Small intestine (tissue), 7 donors: ENCODE results near the gene PGP. TPM values are rescaled to one million over a fixed set of nuclear protein-coding genes. Genes with fewer than 3 reads are reported as not detected.

ENCODE experiments used
- DNase-seq, 2 donors: peaks; one replicate each; pipeline versions ENCODE4 v3.0.0 to v3.0.0-alpha.2; 2013
- FAIRE-seq: peaks from 2 replicates; lab custom pipeline; 2012; peaks lifted over from hg19 to GRCh38; lab: Jason Lieb, UNC
- H3K27ac ChIP-seq, 3 donors: one replicate each; pipeline ENCODE4 v1.5.1; 2013; ENCODE audit warnings: low read length in 2 of 3, mild to moderate bottlenecking in 2 of 3, control low read depth in 1 of 3, inconsistent platforms in 1 of 3, low read depth in 1 of 3, moderate library complexity in 1 of 3
- H3K27me3 ChIP-seq, 3 donors: one replicate each; pipeline ENCODE4 v1.6.1; 2013; ENCODE audit warnings: low read length in 3 of 3, inconsistent platforms in 1 of 3; ENCODE audit not compliant: control insufficient read depth in 3 of 3, insufficient read depth in 3 of 3
- H3K36me3 ChIP-seq, 3 donors: one replicate each; pipeline ENCODE4 v1.6.1; 2013; ENCODE audit warnings: low read length in 3 of 3, inconsistent platforms in 1 of 3, low read depth in 1 of 3, mild to moderate bottlenecking in 1 of 3, moderate library complexity in 1 of 3; ENCODE audit not compliant: control insufficient read depth in 3 of 3, insufficient read depth in 2 of 3
- H3K4me1 ChIP-seq, 3 donors: one replicate each; pipeline ENCODE4 v1.6.1; 2013; ENCODE audit warnings: low read length in 2 of 3, inconsistent platforms in 1 of 3, low read depth in 1 of 3, mild to moderate bottlenecking in 1 of 3, moderate library complexity in 1 of 3; ENCODE audit not compliant: control insufficient read depth in 3 of 3, insufficient read depth in 2 of 3
- H3K4me3 ChIP-seq, 3 donors: one replicate each; pipeline ENCODE4 v1.5.1; 2013; ENCODE audit warnings: low read length in 3 of 3, control low read depth in 1 of 3, inconsistent platforms in 1 of 3, low read depth in 1 of 3, mild to moderate bottlenecking in 1 of 3, moderate library complexity in 1 of 3
- H3K9me3 ChIP-seq, 2 donors: one replicate each; pipeline ENCODE4 v1.6.1; 2013; ENCODE audit warnings: low read depth in 1 of 2, low read length in 1 of 2; ENCODE audit not compliant: control insufficient read depth in 2 of 2, insufficient read depth in 1 of 2
- WGBS, 3 donors: extraction: QIAGEN DNeasy Blood & Tissue Kit; methylation state at CpG; one replicate each; pipeline ENCODE4 v1.1.7; 2013; 5-methylcytosine and 5-hydroxymethylcytosine counted together
- polyA plus RNA-seq, 4 donors: library from polyadenylated mRNA; stranded (reverse) in 3 of 4; unstranded in 1 of 4; fragments of 200-250 nt in 3 of 4; fragments of 120-200 nt in 1 of 4; gene quantifications; one replicate each; pipeline versions ENCODE4 v1.2.1 to v1.2.3, GENCODE V29; 2013
- donor health status: healthy with polysubstance abuse.
- donor health status: control.
- donor health status: control.
- donor health status: Bipolar disorder and iron deficiency.
- donor health status: healthy.

Gene PGP
- polyA plus RNA-seq, 4 donors = 11.1 to 16.2 (median 13.4) TPM

DNA sequence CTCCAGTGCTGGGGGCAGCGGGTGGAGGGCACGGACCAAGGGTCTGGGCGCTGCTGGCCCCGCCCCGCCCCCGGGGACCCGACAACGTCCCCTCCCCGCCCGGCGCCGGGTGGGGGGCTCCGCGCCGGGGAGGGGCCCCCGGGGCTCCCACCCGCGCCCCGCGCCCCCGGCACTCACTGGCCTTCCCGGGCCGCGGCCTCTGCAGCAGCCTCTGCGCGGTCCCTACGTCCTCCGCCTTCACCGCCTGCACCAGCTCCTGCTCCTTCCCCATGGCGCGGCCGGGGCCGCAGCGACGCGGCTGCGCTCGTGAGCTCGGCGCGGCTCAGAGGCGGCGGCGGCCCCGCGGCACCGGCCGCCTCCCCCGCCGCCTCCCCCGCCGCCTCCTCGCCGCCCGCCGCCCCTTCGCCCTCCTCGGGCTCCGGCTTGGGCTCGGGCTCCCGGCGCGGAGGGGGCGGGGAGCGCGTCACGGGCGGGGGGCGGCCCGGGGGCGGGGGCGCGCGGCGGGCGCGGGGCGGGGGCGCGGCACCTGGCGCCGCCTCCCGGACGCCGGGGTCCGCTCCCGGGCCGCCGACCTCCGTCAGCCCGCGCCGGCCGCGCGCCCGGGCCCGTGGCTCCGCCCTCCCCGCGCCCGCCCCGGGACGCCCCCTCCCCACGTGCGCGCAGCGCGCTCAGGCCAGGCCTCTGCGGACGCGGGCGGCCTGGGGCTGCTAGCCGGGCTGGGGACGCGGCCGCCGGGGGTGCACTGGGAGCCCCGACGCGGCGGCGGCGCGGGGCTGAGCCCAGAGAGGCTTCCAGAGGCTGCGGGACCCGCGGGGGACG lies 18.3 kb downstream of the PGP start, which contains the start of gene CASKIN1:
Gene CASKIN1, minus strand, starts transcription at position 444 of the 819 bp plus-strand sequence. Its CDS starts 173 bp downstream, at position 271.
- Histone ChIP-seq H3K9me3 (peaks cover 0 to 4% of the 10 kb centered on the region in 2 donors), H3K27me3 (peaks cover 16 to 63% (median 26%) of the 10 kb centered on the region in 3 donors), H3K36me3 (no peaks in the 10 kb centered on the region), H3K27ac (no peak within 1 kb of the TSS), H3K4me1 (peaks cover 0 to 9% (median 0%) of the 10 kb centered on the region in 3 donors), H3K4me3 (peak within 1 kb of the TSS in 2 of 3 donors; percentile 2 to 57)
- DNase-seq (peak in 1 of 2 donors; percentile 44), FAIRE-seq (no peak)
- WGBS, 3 donors = 1% methylated on average over 30 to 129 of the region's 129 CpGs

DNA sequence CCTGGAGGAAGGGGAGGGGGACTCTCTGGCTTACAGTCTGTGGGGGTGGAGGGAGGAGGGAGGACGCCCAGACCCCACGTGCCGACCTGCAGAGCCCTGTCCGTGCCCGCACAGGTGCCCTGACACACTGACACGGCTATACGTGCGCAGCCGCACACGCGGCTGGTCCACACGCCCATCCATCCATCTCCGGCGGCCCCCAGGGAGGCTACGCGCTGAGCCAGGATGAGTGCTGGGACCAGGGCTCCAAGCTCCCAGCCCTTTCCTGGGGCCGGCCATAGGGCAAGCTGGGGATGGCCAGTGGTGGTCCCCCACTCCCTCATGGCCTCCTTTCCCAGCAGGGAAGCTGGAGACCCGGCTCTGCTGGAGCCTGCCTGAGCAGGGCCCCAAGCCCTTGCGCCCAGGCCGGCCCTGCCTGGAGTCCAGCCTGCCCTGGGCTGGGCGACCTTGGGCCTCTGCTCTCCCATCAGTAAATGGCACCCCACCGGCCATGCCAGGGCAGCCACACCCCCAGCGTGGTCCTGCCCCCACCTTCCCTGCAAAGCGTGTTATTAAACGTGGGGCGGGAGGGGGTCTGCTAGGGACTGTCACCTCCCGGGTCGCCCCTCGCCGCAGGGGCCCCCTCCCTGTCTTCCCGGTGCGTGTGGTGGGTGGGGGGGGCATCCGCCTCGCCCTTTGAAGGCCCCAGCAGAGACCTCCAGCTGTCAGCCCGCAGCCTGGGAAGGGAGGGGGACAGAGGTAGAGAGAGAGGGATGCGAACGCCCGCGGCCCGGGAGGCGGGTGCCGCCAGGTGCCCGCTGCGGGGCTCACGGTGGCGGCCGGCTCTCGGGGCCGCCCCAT lies 19.1 kb downstream of the PGP start:
- peaks cover 0 to 9% (median 0%) of the 10 kb centered on the region in 3 donors for H3K4me1 ChIP-seq
- FAIRE-seq = no peak
- peaks cover 16 to 62% (median 26%) of the 10 kb centered on the region in 3 donors for H3K27me3 ChIP-seq
- H3K36me3 ChIP-seq = no peaks in the 10 kb centered on the region
- peak overlapping the region in 2 of 3 donors; percentile 2 to 57 for H3K4me3 ChIP-seq
- no peak overlapping the region for H3K27ac ChIP-seq
- DNase-seq = no peak
- 2 to 3% (median 2%) methylated on average over 36 to 49 of the region's 49 CpGs for WGBS, 3 donors
- peaks cover 0 to 3% of the 10 kb centered on the region in 2 donors for H3K9me3 ChIP-seq

GRCh38 chr16:2194852-2195321 lies 19.8 kb downstream of the PGP start:
- no peak overlapping the region for H3K27ac ChIP-seq
- no peak overlapping the region for H3K4me3 ChIP-seq
- peaks cover 16 to 55% (median 25%) of the 10 kb centered on the region in 3 donors for H3K27me3 ChIP-seq
- peak; percentile 71 to 74 for DNase-seq
- 12 to 18% (median 13%) methylated on average over 9 to 10 of the region's 10 CpGs for WGBS, 3 donors
- H3K9me3 ChIP-seq = no peaks in the 10 kb centered on the region
- no peak for FAIRE-seq
- no peaks in the 10 kb centered on the region for H3K36me3 ChIP-seq
- peaks cover 0 to 9% (median 0%) of the 10 kb centered on the region in 3 donors for H3K4me1 ChIP-seq

- Histone ChIP-seq H3K9me3 (no peaks in the 10 kb centered on the region), H3K27ac (no peak overlapping the region), H3K4me1 (peaks cover 0 to 9% (median 0%) of the 10 kb centered on the region in 3 donors), H3K27me3 (peaks cover 11 to 49% (median 25%) of the 10 kb centered on the region in 3 donors), H3K4me3 (no peak overlapping the region), H3K36me3 (no peaks in the 10 kb centered on the region)
- DNase-seq (no peak), FAIRE-seq (no peak)
- 26 to 53% (median 33%) methylated on average over 12 to 16 of the region's 16 CpGs for WGBS, 3 donors
Observed at GRCh38 chr16:2194166-2194834, 20.3 kb downstream of the PGP start.

- peaks cover 0 to 9% (median 0%) of the 10 kb centered on the region in 3 donors for H3K4me1 ChIP-seq
- H3K27ac ChIP-seq = no peak overlapping the region
- H3K4me3 ChIP-seq = no peak overlapping the region
- FAIRE-seq (no peak), DNase-seq (no peak)
- H3K36me3 ChIP-seq = no peaks in the 10 kb centered on the region
- peaks cover 5 to 25% (median 13%) of the 10 kb centered on the region in 3 donors for H3K27me3 ChIP-seq
- WGBS, 3 donors = 84 to 90% (median 86%) methylated on average over 11 of the region's 11 CpGs
- H3K9me3 ChIP-seq = no peaks in the 10 kb centered on the region
Observed at GRCh38 chr16:2191446-2191706, 23.3 kb downstream of the PGP start.

- peaks cover 0 to 9% (median 0%) of the 10 kb centered on the region in 3 donors for H3K4me1 ChIP-seq
- FAIRE-seq (no peak), DNase-seq (no peak)
- no peak overlapping the region for H3K4me3 ChIP-seq
- no peaks in the 10 kb centered on the region for H3K36me3 ChIP-seq
- peaks cover under 1 to 24% (median 13%) of the 10 kb centered on the region in 3 donors for H3K27me3 ChIP-seq
- no peaks in the 10 kb centered on the region for H3K9me3 ChIP-seq
- no peak overlapping the region for H3K27ac ChIP-seq
- WGBS, 3 donors = 78 to 82% (median 79%) methylated on average over 20 to 25 of the region's 25 CpGs
Observed at GRCh38 chr16:2190659-2191445, 23.8 kb downstream of the PGP start.

GRCh38 chr16:2190002-2190658 lies 24.5 kb downstream of the PGP start:
- WGBS, 3 donors = 62 to 82% (median 73%) methylated on average over 23 to 24 of the region's 24 CpGs
- H3K27me3 ChIP-seq = peaks cover 0 to 17% (median 6%) of the 10 kb centered on the region in 3 donors
- DNase-seq = no peak
- no peak overlapping the region for H3K4me3 ChIP-seq
- peaks cover 0 to 3% (median 0%) of the 10 kb centered on the region in 3 donors for H3K4me1 ChIP-seq
- no peaks in the 10 kb centered on the region for H3K9me3 ChIP-seq
- no peaks in the 10 kb centered on the region for H3K36me3 ChIP-seq
- FAIRE-seq = no peak
- H3K27ac ChIP-seq = no peak overlapping the region
